ENCODE results near the gene SGCA.

DNA sequence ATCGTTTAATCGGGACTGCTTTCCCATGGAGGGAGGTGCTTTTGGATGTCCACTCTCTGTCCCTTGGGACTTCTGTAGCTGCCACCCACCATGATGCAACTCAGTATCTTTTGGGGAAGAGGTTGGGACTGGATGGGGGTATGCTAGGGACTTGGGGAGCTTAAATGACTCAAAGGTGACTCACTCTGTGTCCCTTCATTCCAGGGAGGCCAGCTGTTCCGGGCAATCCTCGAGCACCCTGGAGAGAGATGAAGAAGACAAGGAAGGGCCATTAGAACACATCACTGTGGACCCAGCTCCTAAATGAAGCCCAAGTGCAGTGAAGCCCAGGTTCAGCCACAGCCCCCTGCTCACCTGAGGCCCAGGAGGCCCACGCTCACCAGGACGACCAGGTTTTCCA is 31.0 kb downstream of the SGCA start:
- TF ChIP-seq, protein P1, sequence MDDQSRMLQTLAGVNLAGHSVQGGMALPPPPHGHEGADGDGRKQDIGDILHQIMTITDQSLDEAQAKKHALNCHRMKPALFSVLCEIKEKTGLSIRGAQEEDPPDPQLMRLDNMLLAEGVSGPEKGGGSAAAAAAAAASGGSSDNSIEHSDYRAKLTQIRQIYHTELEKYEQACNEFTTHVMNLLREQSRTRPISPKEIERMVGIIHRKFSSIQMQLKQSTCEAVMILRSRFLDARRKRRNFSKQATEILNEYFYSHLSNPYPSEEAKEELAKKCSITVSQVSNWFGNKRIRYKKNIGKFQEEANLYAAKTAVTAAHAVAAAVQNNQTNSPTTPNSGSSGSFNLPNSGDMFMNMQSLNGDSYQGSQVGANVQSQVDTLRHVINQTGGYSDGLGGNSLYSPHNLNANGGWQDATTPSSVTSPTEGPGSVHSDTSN (IDR thresholded peaks at IDR 0.05; ENCODE audit: insufficient replicate concordance, low read depth, low read length), result no peak
- TF ChIP-seq POLR2AphosphoS5 (IDR thresholded peaks at IDR 0.05; ENCODE audit: low read length) (no peak), POLR2A (IDR thresholded peaks at IDR 0.05; ENCODE audit: low read depth, low read length) (no peak), EZH2 (IDR thresholded peaks at IDR 0.05; ENCODE audit: borderline replicate concordance, control insufficient read depth, low read depth, low read length) (no peak), MXI1 (IDR thresholded peaks at IDR 0.05; ENCODE audit: low read depth, low read length) (no peak)
- TF ChIP-seq, protein P2, sequence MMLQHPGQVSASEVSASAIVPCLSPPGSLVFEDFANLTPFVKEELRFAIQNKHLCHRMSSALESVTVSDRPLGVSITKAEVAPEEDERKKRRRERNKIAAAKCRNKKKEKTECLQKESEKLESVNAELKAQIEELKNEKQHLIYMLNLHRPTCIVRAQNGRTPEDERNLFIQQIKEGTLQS (IDR thresholded peaks at IDR 0.05; ENCODE audit: borderline replicate concordance, extremely low read depth, low read depth, low read length), result no peak
- TF ChIP-seq, protein P3, sequence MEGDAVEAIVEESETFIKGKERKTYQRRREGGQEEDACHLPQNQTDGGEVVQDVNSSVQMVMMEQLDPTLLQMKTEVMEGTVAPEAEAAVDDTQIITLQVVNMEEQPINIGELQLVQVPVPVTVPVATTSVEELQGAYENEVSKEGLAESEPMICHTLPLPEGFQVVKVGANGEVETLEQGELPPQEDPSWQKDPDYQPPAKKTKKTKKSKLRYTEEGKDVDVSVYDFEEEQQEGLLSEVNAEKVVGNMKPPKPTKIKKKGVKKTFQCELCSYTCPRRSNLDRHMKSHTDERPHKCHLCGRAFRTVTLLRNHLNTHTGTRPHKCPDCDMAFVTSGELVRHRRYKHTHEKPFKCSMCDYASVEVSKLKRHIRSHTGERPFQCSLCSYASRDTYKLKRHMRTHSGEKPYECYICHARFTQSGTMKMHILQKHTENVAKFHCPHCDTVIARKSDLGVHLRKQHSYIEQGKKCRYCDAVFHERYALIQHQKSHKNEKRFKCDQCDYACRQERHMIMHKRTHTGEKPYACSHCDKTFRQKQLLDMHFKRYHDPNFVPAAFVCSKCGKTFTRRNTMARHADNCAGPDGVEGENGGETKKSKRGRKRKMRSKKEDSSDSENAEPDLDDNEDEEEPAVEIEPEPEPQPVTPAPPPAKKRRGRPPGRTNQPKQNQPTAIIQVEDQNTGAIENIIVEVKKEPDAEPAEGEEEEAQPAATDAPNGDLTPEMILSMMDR (IDR thresholded peaks at IDR 0.05 in 2 of 3, conservative IDR thresholded peaks at IDR 0.05 in 1 of 3; ENCODE audit: control insufficient read depth in 2 of 3, extremely low read depth in 1 of 3, insufficient read depth in 1 of 3, low read depth in 3 of 3, low read length in 3 of 3), result no peak

Data from GM12878 (cell line).